Ascending aorta (tissue), 2 donors: Measurements from ENCODE around the gene CD99L2. TPM values are rescaled to one million over a fixed set of nuclear protein-coding genes. Genes with fewer than 3 reads are reported as not detected.

Source experiments
- DNase-seq, 2 donors: peaks; one replicate each; pipeline ENCODE4 v3.0.0-alpha.2; 2019; ENCODE audit warnings: low spot score in 2 of 2
- H3K27ac ChIP-seq, 2 donors: fragments of 200-600 bp; sonication (generic); one replicate each; pipeline ENCODE4 v1.5.1; 2016 to 2017; ENCODE audit warnings: mild to moderate bottlenecking in 1 of 2
- H3K27me3 ChIP-seq: fragments of 200-600 bp; sonication (generic); one replicate; pipeline ENCODE4 v1.5.1; 2017
- H3K36me3 ChIP-seq, 2 donors: fragments of 200-600 bp; sonication (generic); one replicate each; pipeline ENCODE4 v1.5.1; 2016
- H3K4me1 ChIP-seq, 2 donors: fragments of 200-600 bp; sonication (generic); one replicate each; pipeline ENCODE4 v1.5.1; 2016 to 2017; ENCODE audit warnings: mild to moderate bottlenecking in 1 of 2
- H3K4me3 ChIP-seq, 2 donors: fragments of 200-600 bp; sonication (generic); one replicate each; pipeline ENCODE4 v1.5.1; 2016 to 2017; ENCODE audit warnings: mild to moderate bottlenecking in 1 of 2
- H3K9me3 ChIP-seq, 2 donors: fragments of 200-600 bp; sonication (generic); one replicate each; pipeline ENCODE4 v1.5.1; 2016
- CTCF ChIP-seq, 3 experiments: fragments of 200-600 bp in 2 of 3; fragments of 450-650 bp in 1 of 3; sonication (generic) in 2 of 3; IDR thresholded peaks; one replicate each; pipeline ENCODE4 v1.5.1; 2016 to 2019; ENCODE audit warnings: antibody characterized with exemption in 3 of 3, mild to moderate bottlenecking in 1 of 3, moderate library complexity in 1 of 3
- intact Hi-C: fragments of 100-400 bp; cut with DNase I; formaldehyde crosslinking; loops from one replicate; pipeline ENCODE4 v1.15.1; 2023
- total RNA-seq: library from RNA; depleted of rRNA; stranded (reverse); fragments of >200 nt; gene quantifications from one replicate; pipeline ENCODE4 v1.1.0, GENCODE V29; 2016

CD99L2 gene
- total RNA-seq, 1 donor from 2014 or later, result 83.4 TPM

DNA sequence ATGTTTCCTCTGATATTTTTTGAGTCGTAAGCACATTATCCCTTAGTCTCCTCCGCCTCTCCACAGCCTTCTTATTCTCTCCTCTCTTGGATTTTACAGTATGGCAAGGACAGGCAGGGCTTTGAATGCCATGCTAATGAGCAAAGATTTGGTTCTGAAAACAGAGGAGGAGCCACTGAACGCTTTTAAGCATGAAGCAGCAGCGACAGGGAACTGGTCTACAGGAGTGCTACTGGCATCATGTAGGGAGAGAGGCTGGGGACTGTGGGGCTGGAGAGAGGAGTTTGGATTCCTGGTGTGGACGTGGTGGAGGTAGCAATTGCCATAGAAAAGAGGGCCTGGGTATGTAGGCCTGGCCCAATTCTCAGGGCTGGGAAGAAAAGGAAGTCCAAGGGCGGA lies 4.6 kb upstream of the CD99L2 start:
- no peaks in the 10 kb centered on the region for H3K4me1 ChIP-seq
- H3K27me3 ChIP-seq, result no peaks in the 10 kb centered on the region
- no peak for TF ChIP-seq CTCF (IDR thresholded peaks at IDR 0.05)
- H3K9me3 ChIP-seq, result no peaks in the 10 kb centered on the region
- H3K36me3 ChIP-seq, result no peaks in the 10 kb centered on the region
- H3K27ac ChIP-seq, result no peak overlapping the region
- intact Hi-C loops, result no loop called here
- DNase-seq, result no peak
- no peak overlapping the region for H3K4me3 ChIP-seq

DNA sequence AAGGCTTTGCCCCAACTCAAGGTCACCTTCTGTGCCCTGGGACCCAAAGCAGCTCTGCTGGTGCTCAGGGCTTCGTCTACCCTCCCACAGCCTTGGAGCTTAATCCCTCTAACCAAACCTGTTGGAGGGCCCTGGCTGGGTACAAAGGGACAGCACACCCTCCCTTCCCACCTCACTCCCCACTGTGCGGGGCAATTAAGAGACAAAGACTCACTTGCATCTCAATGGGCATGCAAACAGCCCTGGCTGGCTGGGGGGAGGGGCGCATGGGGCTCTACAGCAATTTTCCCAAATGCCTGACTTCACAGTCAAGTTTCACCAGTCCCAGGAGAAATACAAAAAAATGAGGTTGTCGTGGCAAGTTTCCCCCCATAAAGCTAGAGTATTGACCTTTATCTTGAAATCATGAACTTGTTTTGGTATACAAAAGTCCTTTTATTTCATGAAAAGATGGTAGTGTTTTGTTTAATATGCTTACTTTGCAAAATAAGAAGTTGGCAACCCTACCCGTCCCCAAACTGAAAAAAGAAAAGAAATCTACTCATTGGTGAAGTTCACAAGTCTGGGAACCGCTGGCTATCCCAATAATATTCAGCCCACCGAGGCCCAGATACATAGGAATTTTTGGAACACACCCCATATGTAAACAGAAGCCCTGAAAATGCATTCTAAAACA lies 4.1 kb upstream of the CD99L2 start:
- intact Hi-C loops, result no loop called here

GRCh38 chrX:150899191-150899757 lies 806 bp upstream of the CD99L2 start:
- H3K9me3 ChIP-seq, result no peaks in the 10 kb centered on the region
- intact Hi-C loops, result loop anchor here (1.0 to 10.0 kb wide), 3 partner anchors 28 to 964 kb away; partner anchors contain the start of genes EOLA2 and HMGB3

More for the DNA sequence above, 4.1 kb upstream of the CD99L2 start:
- Histone ChIP-seq H3K27me3 (no peaks in the 10 kb centered on the region), H3K36me3 (no peaks in the 10 kb centered on the region), H3K4me1 (no peaks in the 10 kb centered on the region), H3K9me3 (no peaks in the 10 kb centered on the region), H3K4me3 (no peak overlapping the region), H3K27ac (no peak overlapping the region)
- DNase-seq, result no peak
- TF ChIP-seq CTCF (IDR thresholded peaks at IDR 0.05), result no peak

GRCh38 chrX:150897421-150898320 lies 797 bp downstream of the CD99L2 start:
- no peak for DNase-seq
- H3K27ac ChIP-seq, result peak overlapping the region; percentile 65 to 71
- H3K27me3 ChIP-seq, result no peaks in the 10 kb centered on the region
- no peak for TF ChIP-seq CTCF (IDR thresholded peaks at IDR 0.05)
- no peaks in the 10 kb centered on the region for H3K4me1 ChIP-seq
- H3K36me3 ChIP-seq, result no peaks in the 10 kb centered on the region
- intact Hi-C loops, result loop anchor here (2.0 to 10.0 kb wide), 2 partner anchors 27 to 963 kb away; partner anchors contain the start of gene EOLA2
- H3K4me3 ChIP-seq, result peak overlapping the region; percentile 71 to 83
- no peaks in the 10 kb centered on the region for H3K9me3 ChIP-seq

More at GRCh38 chrX:150899191-150899757, 806 bp upstream of the CD99L2 start:
- H3K27me3 ChIP-seq, result no peaks in the 10 kb centered on the region
- peak overlapping the region; percentile 59 to 71 for H3K27ac ChIP-seq
- TF ChIP-seq CTCF (IDR thresholded peaks at IDR 0.05), result no peak
- peak overlapping the region; percentile 71 to 83 for H3K4me3 ChIP-seq
- DNase-seq, result peak in 1 of 2 donors; percentile 62
- no peaks in the 10 kb centered on the region for H3K36me3 ChIP-seq
- H3K4me1 ChIP-seq, result no peaks in the 10 kb centered on the region

- Histone ChIP-seq H3K4me1 (no peaks in the 10 kb centered on the region), H3K4me3 (no peak overlapping the region), H3K27me3 (no peaks in the 10 kb centered on the region), H3K27ac (no peak overlapping the region), H3K9me3 (no peaks in the 10 kb centered on the region), H3K36me3 (no peaks in the 10 kb centered on the region)
- TF ChIP-seq CTCF (IDR thresholded peaks at IDR 0.05), result no peak
- DNase-seq, result no peak
- intact Hi-C loops, result loop anchor here (10.0 kb wide), 1 partner anchor 962 kb away; the partner anchor contains the start of gene EOLA2
Measured at GRCh38 chrX:150896632-150897031, 1.8 kb downstream of the CD99L2 start.
